Heart left ventricle (tissue), 16 donors: ENCODE data around the gene D2HGDH. TPM values are rescaled to one million over a fixed set of nuclear protein-coding genes. Genes with fewer than 3 reads are reported as not detected.

Source experiments
- ATAC-seq, 4 donors: fragments of 200-7000 bp; cut with Tn5 transposase; one replicate each; pipeline ENCODE4 v1.9.1; 2020 to 2022; ENCODE audit warnings: moderate library complexity in 4 of 4, mild to moderate bottlenecking in 3 of 4, moderate number of reproducible peaks in 1 of 4
- DNase-seq, 5 donors: peaks; one replicate each; pipeline ENCODE4 v3.0.0-alpha.2; 2020
- H3K27ac ChIP-seq, 12 donors: fragments of 200-600 bp; sonication (generic) in 4 of 12; one replicate each; pipeline versions ENCODE4 v1.5.0 to v1.8.0; 2016 to 2022; ENCODE audit warnings: mild to moderate bottlenecking in 2 of 12
- H3K27me3 ChIP-seq, 9 donors: fragments of 200-600 bp; sonication (generic) in 2 of 9; one replicate each; pipeline versions ENCODE4 v1.5.1 to v1.8.0; 2016 to 2022; ENCODE audit warnings: mild to moderate bottlenecking in 3 of 9
- H3K36me3 ChIP-seq, 9 donors: fragments of 200-600 bp; sonication (generic) in 2 of 9; one replicate each; pipeline versions ENCODE4 v1.5.0 to v1.8.0; 2018 to 2022; ENCODE audit warnings: mild to moderate bottlenecking in 2 of 9
- H3K4me1 ChIP-seq, 12 donors: fragments of 200-600 bp; sonication (generic) in 4 of 12; one replicate each; pipeline versions ENCODE4 v1.5.0 to v1.8.0; 2016 to 2022; ENCODE audit warnings: mild to moderate bottlenecking in 3 of 12
- H3K4me3 ChIP-seq, 12 donors: fragments of 200-600 bp; sonication (generic) in 4 of 12; one replicate each; pipeline versions ENCODE4 v1.5.0 to v1.8.0; 2017 to 2022; ENCODE audit warnings: mild to moderate bottlenecking in 9 of 12, moderate library complexity in 4 of 12
- H3K9me3 ChIP-seq, 12 donors: fragments of 200-600 bp; sonication (generic) in 4 of 12; one replicate each; pipeline versions ENCODE4 v1.5.0 to v1.8.0; 2016 to 2022; ENCODE audit warnings: mild to moderate bottlenecking in 1 of 12
- CTCF ChIP-seq, 12 donors: fragments of 200-600 bp; sonication (generic) in 4 of 12; IDR thresholded peaks; one replicate each; pipeline versions ENCODE4 v1.5.0 to v1.8.0; 2018 to 2022; ENCODE audit warnings: antibody characterized with exemption in 12 of 12, mild to moderate bottlenecking in 5 of 12
- POLR2A ChIP-seq, 2 donors: fragments of 450-650 bp; IDR thresholded peaks; one replicate each; pipeline ENCODE4 v1.6.1; 2017; ENCODE audit warnings: antibody characterized with exemption in 2 of 2, mild to moderate bottlenecking in 2 of 2, moderate library complexity in 2 of 2
- WGBS, 4 donors: extraction: QIAGEN DNeasy Blood & Tissue Kit in 2 of 4; methylation state at CpG; one replicate each; pipeline versions ENCODE4 v1.1.5 to v1.1.7; 2013 to 2018; 5-methylcytosine and 5-hydroxymethylcytosine counted together
- intact Hi-C, 10 donors: fragments of 100-400 bp; cut with DNase I; formaldehyde crosslinking; loops; one replicate each; pipeline versions ENCODE4 v1.11.1 to v1.14.2; 2022
- polyA plus RNA-seq, 2 donors: library from polyadenylated mRNA; stranded (reverse); fragments of 200-250 nt; gene quantifications; one replicate each; pipeline ENCODE4 v1.2.3, GENCODE V29; 2013
- total RNA-seq, 9 donors: library from RNA; depleted of rRNA in 2 of 9; stranded (reverse); fragments of >200 nt in 2 of 9; fragmentation: NEBNext Ultra II Directional in 3 of 9; extraction: Animal tissue kit (Norgen Biotek cat#: 25700) in 3 of 9; gene quantifications; one replicate each; pipeline versions ENCODE4 v1.1.0 to v1.2.4, GENCODE V29; 2016 to 2023
- donor health status: ischemic (EF 13 %, LVEDD 7.1; RV severe dilation, severe dysfunction).
- donor health status: healthy with polysubstance abuse.
- donor health status: DM: no; HTN: yes; CAD: no.
- donor health status: DM: no; HTN: no; CAD: no.
- donor health status: ischemic (EF 25% LVEDD 6.9; RV normal size, moderate dysfunction).
- donor health status: ischemic (EF 25% LVEDD 5.7; RV mildly dilated, moderate dysfunction).
- donor health status: healthy.
- donor health status: DM: yes; HTN: yes; CAD: no.
- donor health status: ischemic (EF 35%, LVEDD 5.7; RV mildly dilated, moderate dysfunction).
- donor health status: nonischemic (EF 11% LVEDD 7.7; RV severe dilation, severe dysfunction).
- donor health status: DM: yes; HTN: yes; CAD: no.
- donor health status: PGD.
- donor health status: ischemic (EF 29% LVEDD 5.4; RV normal size, mild dysfunction).
- donor health status: nonischemic (EF 23%, LVEDD 6.1; RV moderate dilation, normal function).

The D2HGDH gene
- total and polyA plus RNA-seq, 11 donors: 7.6 to 24.1 (median 19.8) TPM

- TF ChIP-seq POLR2A (IDR thresholded peaks at IDR 0.05) (no peak), CTCF (IDR thresholded peaks at IDR 0.05) (no peak)
- Histone ChIP-seq H3K27ac (no peak overlapping the region), H3K9me3 (no peaks in the 10 kb centered on the region), H3K27me3 (no peaks in the 10 kb centered on the region), H3K4me3 (no peak overlapping the region), H3K36me3 (no peaks in the 10 kb centered on the region), H3K4me1 (peaks cover 0 to 1% (median 0%) of the 10 kb centered on the region in 12 donors)
- 89 to 94% (median 92%) methylated on average over 13 of the region's 13 CpGs for WGBS, 4 donors
- ATAC-seq (no peak), DNase-seq (peak in 1 of 5 donors; percentile 16)
- intact Hi-C loops: no loop called here
Measured at GRCh38 chr2:241796610-241797138, 62.2 kb downstream of the D2HGDH start.

- peak in 2 of 5 donors; percentile 15 to 60 for DNase-seq
- WGBS, 4 donors: 78 to 84% (median 81%) methylated on average over 7 to 19 of the region's 19 CpGs
- Histone ChIP-seq H3K4me3 (no peak overlapping the region), H3K9me3 (no peaks in the 10 kb centered on the region), H3K4me1 (no peaks in the 10 kb centered on the region), H3K27ac (no peak overlapping the region), H3K27me3 (peaks cover 0 to under 1% (median 0%) of the 10 kb centered on the region in 9 donors), H3K36me3 (no peaks in the 10 kb centered on the region)
- no peak for ATAC-seq
- no peak for TF ChIP-seq CTCF (IDR thresholded peaks at IDR 0.05)
- no peak for TF ChIP-seq POLR2A (IDR thresholded peaks at IDR 0.05)
- intact Hi-C loops: no loop called here
Measured at GRCh38 chr2:241797441-241798080, 63.1 kb downstream of the D2HGDH start.

GRCh38 chr2:241798081-241798630 lies 63.7 kb downstream of the D2HGDH start:
- Histone ChIP-seq H3K9me3 (no peaks in the 10 kb centered on the region), H3K36me3 (no peaks in the 10 kb centered on the region), H3K27ac (no peak overlapping the region), H3K4me3 (no peak overlapping the region), H3K4me1 (peaks cover 0 to 5% (median 2%) of the 10 kb centered on the region in 12 donors), H3K27me3 (peaks cover 0 to 6% (median 0%) of the 10 kb centered on the region in 9 donors)
- intact Hi-C loops: no loop called here
- TF ChIP-seq CTCF (IDR thresholded peaks at IDR 0.05): no peak
- no peak for TF ChIP-seq POLR2A (IDR thresholded peaks at IDR 0.05)
- 82 to 92% (median 89%) methylated on average over 8 to 14 of the region's 14 CpGs for WGBS, 4 donors
- no peak for DNase-seq
- ATAC-seq: no peak
